ENCODE results near the gene LINGO1. TPM values are rescaled to one million over a fixed set of nuclear protein-coding genes. Genes with fewer than 3 reads are reported as not detected.

LINGO1 gene
- total and polyA plus RNA-seq, 4 donors = 0.38 to 2.1 (median 1.5) TPM

DNA sequence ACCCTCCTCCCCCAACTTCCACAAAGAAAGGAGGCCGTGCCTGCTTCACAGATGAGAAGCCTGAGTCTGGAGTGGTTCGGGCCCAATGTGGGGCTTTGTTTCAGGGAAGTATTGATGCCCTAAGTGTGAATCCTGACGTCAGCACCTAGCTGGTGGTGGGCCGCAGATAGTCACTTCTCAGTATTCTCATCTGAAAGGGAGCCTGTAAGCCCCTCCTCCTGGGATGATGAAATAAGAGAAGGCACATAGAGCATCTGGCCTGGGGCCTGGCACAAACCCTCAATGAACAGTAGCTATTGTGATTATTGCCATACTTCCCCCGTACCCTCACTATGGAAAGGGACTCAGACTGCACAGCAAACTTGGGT, 24.8 kb downstream of the LINGO1 start:
- WGBS, 2 donors = 93% methylated on average over 5 of the region's 5 CpGs
- Histone ChIP-seq H3K27me3 (ENCODE audit: control insufficient read depth in 1 of 2, insufficient read depth in 2 of 2, low read length in 1 of 2) (no peaks in the 10 kb centered on the region), H3K4me1 (ENCODE audit: control insufficient read depth in 1 of 2, insufficient read depth in 2 of 2, low read length in 2 of 2) (no peaks in the 10 kb centered on the region), H3K36me3 (ENCODE audit: control insufficient read depth in 1 of 2, insufficient read depth in 2 of 2, low read length in 1 of 2) (no peaks in the 10 kb centered on the region), H3K9me3 (ENCODE audit: control insufficient read depth, low read length) (no peaks in the 10 kb centered on the region), H3K27ac (ENCODE audit: low read depth in 1 of 2, low read length in 2 of 2) (no peak overlapping the region), H3K4me3 (ENCODE audit: low read length in 2 of 2) (no peak overlapping the region)
- intact Hi-C loops (cut with DNase I) = no loop called here
- DNase-seq (no peak), ATAC-seq (ENCODE audit: low FRiP score) (no peak)

DNA sequence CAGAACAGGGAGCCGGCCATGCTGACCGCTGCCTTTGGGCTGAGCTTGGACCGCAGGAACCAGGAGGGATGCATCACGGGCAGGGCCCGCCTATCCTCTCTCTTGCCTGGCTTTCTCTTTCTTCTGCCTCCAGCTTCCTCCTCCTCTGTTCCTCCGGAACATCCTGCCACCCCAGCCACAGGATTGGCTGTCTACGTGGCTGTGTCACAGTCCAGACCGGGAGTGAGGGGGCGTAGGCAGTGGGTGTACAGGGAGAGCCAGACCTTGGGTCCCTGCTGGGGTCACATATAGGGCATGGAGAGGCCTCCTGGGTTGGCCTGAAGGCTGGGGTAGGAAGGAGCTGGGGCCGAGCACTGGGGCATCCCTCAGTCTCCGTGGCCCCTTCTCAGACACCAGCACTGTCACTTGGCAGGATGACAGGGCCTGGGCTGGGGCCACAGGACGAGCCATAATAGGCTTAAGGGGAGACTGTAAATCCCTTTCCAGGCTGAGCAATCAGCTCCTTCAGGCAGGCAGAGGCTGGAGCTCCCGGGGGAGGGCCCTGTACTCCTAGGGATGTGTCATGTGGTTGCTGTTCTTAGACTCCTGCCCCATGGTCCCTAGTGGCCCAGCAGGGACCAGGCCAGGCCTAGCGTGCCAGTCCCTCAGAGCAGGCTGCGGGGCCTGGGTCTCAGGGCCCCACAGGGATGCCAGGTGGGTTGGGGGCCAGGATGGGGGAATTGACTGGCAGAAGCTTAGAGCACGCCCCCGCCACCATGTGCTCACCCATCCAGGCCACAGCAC, 25.4 kb downstream of the LINGO1 start:
- H3K4me3 ChIP-seq (ENCODE audit: low read length in 2 of 2) = no peak overlapping the region
- no peaks in the 10 kb centered on the region for H3K9me3 ChIP-seq (ENCODE audit: control insufficient read depth, low read length)
- H3K4me1 ChIP-seq (ENCODE audit: control insufficient read depth in 1 of 2, insufficient read depth in 2 of 2, low read length in 2 of 2) = no peaks in the 10 kb centered on the region
- 70 to 73% methylated on average over 16 to 17 of the region's 17 CpGs for WGBS, 2 donors
- intact Hi-C loops (cut with DNase I) = no loop called here
- H3K27ac ChIP-seq (ENCODE audit: low read depth in 1 of 2, low read length in 2 of 2) = no peak overlapping the region
- ATAC-seq (ENCODE audit: low FRiP score) = peak; percentile 45
- DNase-seq = peak in 1 of 2 donors; percentile 86
- H3K27me3 ChIP-seq (ENCODE audit: control insufficient read depth in 1 of 2, insufficient read depth in 2 of 2, low read length in 1 of 2) = no peaks in the 10 kb centered on the region
- H3K36me3 ChIP-seq (ENCODE audit: control insufficient read depth in 1 of 2, insufficient read depth in 2 of 2, low read length in 1 of 2) = no peaks in the 10 kb centered on the region

DNA sequence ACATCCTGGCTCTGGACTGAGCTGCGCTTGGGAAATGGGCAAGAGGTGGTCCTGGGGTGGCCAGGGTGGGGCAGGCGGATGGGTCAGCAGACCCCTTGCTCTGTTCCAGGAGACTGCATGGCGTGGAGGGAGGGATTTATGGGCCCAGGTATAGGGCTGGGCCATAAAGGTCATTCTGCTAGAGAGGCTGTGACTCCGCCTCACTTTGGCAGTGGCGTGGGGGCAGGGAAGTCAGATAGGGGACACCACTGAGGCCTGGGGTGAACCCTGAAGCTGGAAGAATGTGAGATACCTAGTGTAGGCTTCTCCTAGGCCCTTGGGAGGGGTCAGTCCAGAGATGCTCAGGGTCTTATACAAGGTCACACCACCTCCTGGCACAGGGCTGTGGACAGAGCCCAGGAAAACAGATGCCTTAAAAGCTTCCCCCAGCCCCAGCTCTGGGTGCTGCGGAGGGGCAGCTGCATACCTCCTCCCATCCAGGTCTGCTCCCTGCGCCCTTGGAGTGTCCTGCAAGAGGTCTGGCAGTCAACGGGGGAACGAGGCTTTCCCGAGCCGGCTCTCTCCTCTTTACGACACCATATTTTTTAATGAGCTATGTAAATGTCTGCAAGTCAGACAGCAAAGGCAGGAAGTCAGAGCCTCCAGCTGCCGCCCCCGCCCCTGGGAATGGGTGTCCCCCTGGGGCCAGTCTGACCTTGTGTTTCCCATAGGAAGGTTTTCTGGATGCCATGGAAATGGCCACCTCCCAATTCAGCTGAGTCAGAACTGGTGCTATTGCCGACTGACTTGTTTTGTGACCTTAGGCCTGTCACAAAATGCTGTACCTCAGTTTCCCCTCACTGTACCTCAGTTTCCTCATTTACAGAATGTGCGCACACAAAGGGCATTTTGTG, 26.3 kb downstream of the LINGO1 start:
- H3K4me3 ChIP-seq (ENCODE audit: low read length in 2 of 2) = no peak overlapping the region
- no peaks in the 10 kb centered on the region for H3K4me1 ChIP-seq (ENCODE audit: control insufficient read depth in 1 of 2, insufficient read depth in 2 of 2, low read length in 2 of 2)
- ATAC-seq (ENCODE audit: low FRiP score) (no peak), DNase-seq (no peak)
- H3K9me3 ChIP-seq (ENCODE audit: control insufficient read depth, low read length) = no peaks in the 10 kb centered on the region
- H3K36me3 ChIP-seq (ENCODE audit: control insufficient read depth in 1 of 2, insufficient read depth in 2 of 2, low read length in 1 of 2) = no peaks in the 10 kb centered on the region
- intact Hi-C loops (cut with DNase I) = no loop called here
- no peak overlapping the region for H3K27ac ChIP-seq (ENCODE audit: low read depth in 1 of 2, low read length in 2 of 2)
- 73 to 80% methylated on average over 16 of the region's 16 CpGs for whole genome bisulfite sequencing, 2 donors
- H3K27me3 ChIP-seq (ENCODE audit: control insufficient read depth in 1 of 2, insufficient read depth in 2 of 2, low read length in 1 of 2) = no peaks in the 10 kb centered on the region

DNA sequence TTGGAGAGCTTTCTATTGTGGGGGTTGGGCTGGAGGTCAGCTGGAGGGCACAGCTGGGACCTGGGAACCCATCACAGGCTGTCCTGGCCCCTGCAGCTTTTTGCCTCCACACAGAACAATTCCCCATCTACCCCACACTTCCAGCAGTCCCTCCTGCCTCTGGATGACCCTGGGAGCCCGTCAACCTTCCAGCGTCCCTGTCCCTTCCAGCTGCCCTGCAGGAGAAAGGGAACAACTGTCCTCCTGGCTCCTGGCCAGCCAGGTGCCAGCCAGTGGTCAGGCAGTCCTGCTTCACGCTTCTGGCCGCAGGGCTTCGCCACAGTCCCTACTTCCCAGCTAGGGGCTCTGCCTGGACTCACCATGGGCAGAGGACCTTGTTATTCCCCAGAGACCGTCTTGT, 27.2 kb downstream of the LINGO1 start:
- Histone ChIP-seq H3K36me3 (ENCODE audit: control insufficient read depth in 1 of 2, insufficient read depth in 2 of 2, low read length in 1 of 2) (no peaks in the 10 kb centered on the region), H3K27me3 (ENCODE audit: control insufficient read depth in 1 of 2, insufficient read depth in 2 of 2, low read length in 1 of 2) (no peaks in the 10 kb centered on the region), H3K27ac (ENCODE audit: low read depth in 1 of 2, low read length in 2 of 2) (no peak overlapping the region), H3K4me3 (ENCODE audit: low read length in 2 of 2) (no peak overlapping the region), H3K9me3 (ENCODE audit: control insufficient read depth, low read length) (no peaks in the 10 kb centered on the region), H3K4me1 (ENCODE audit: control insufficient read depth in 1 of 2, insufficient read depth in 2 of 2, low read length in 2 of 2) (no peaks in the 10 kb centered on the region)
- DNase-seq = no peak
- 95 to 97% methylated on average over 6 of the region's 6 CpGs for WGBS, 2 donors
- ATAC-seq (ENCODE audit: low FRiP score) = no peak
- intact Hi-C loops (cut with DNase I) = no loop called here

DNA sequence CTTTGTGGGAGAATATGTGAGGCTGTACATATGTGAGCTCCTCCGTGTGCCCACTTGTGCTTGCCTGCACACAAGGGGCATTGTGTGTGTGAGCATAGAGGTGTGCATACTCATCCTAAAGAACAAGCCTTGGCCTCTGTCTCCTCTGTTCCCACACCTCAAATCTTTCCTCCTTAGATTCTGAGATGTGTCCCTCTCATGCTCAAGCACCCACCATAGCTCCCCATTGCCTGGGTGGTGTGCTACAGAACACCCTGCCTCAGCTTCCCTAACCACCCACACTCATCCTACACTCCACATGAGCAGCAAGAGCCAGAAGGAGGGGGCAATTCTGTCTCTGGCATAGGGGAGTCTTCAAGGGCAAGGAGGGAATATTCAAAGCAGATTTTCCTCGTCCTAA, 27.7 kb downstream of the LINGO1 start:
- DNase-seq = no peak
- no peak for ATAC-seq (ENCODE audit: low FRiP score)
- H3K4me1 ChIP-seq (ENCODE audit: control insufficient read depth in 1 of 2, insufficient read depth in 2 of 2, low read length in 2 of 2) = no peaks in the 10 kb centered on the region
- no peaks in the 10 kb centered on the region for H3K9me3 ChIP-seq (ENCODE audit: control insufficient read depth, low read length)
- H3K4me3 ChIP-seq (ENCODE audit: low read length in 2 of 2) = no peak overlapping the region
- no peaks in the 10 kb centered on the region for H3K36me3 ChIP-seq (ENCODE audit: control insufficient read depth in 1 of 2, insufficient read depth in 2 of 2, low read length in 1 of 2)
- WGBS, 2 donors = 63 to 64% methylated on average over 2 of the region's 2 CpGs
- no peak overlapping the region for H3K27ac ChIP-seq (ENCODE audit: low read depth in 1 of 2, low read length in 2 of 2)
- intact Hi-C loops (cut with DNase I) = no loop called here
- H3K27me3 ChIP-seq (ENCODE audit: control insufficient read depth in 1 of 2, insufficient read depth in 2 of 2, low read length in 1 of 2) = no peaks in the 10 kb centered on the region

DNA sequence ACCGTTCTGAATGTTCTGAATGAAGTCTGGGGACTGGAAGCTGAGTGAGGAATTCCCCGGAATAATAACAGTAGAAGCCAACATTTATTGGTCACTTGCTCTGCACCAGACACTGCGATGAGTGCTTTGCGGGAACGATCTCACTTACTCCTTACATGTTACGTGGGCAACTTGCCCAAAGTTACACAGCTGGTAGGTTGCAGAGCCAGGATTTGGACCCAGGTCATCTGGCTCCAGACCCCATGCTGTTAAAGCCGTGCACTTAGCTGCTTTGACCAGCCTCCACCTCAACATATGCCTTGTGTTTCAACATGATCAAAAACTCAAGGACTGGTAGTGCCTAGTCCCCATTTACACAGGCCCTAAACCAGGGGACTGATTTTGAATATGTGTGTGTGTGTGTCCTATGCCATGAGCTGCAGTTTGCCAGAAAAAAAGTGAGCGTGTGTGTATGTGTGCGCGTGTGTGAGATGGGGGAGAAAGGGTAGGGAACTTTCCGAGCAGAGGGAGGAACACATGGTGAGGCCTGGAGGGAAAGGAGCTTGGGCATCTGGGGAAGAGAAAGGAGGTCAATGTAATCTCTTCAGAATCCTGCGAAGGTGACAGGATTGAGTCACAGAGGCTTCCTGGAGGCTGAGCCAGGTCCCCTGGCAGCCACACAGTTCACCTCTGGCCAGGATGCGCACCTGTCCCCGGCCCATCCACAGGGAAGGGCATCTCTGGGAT, 28.9 kb downstream of the LINGO1 start:
- ATAC-seq (ENCODE audit: low FRiP score) (no peak), DNase-seq (no peak)
- Histone ChIP-seq H3K9me3 (ENCODE audit: control insufficient read depth, low read length) (no peaks in the 10 kb centered on the region), H3K27ac (ENCODE audit: low read depth in 1 of 2, low read length in 2 of 2) (no peak overlapping the region), H3K36me3 (ENCODE audit: control insufficient read depth in 1 of 2, insufficient read depth in 2 of 2, low read length in 1 of 2) (no peaks in the 10 kb centered on the region), H3K4me3 (ENCODE audit: low read length in 2 of 2) (no peak overlapping the region), H3K4me1 (ENCODE audit: control insufficient read depth in 1 of 2, insufficient read depth in 2 of 2, low read length in 2 of 2) (no peaks in the 10 kb centered on the region), H3K27me3 (ENCODE audit: control insufficient read depth in 1 of 2, insufficient read depth in 2 of 2, low read length in 1 of 2) (no peaks in the 10 kb centered on the region)
- intact Hi-C loops (cut with DNase I) = no loop called here
- WGBS, 2 donors = 80 to 83% methylated on average over 14 of the region's 14 CpGs

DNA sequence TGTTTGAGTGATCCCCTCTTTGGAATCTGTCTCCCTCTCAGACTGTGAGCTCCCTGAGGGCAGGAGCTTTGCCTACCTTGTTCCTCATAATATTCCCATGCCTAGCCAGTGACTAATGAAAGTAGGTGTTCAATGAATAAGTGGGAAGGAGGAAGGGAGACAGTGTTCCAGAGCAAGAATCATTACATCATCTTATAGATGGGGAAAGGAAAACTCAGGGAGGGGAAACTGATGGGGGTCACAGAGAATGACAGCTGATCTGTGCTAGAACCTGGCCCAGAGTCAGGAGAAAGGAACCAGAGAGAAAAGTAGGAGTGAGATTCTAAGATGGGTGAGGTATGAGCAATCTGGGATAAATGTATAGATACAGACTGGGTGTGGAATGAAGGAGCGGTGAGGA, 29.9 kb downstream of the LINGO1 start:
- Histone ChIP-seq H3K27me3 (ENCODE audit: control insufficient read depth in 1 of 2, insufficient read depth in 2 of 2, low read length in 1 of 2) (no peaks in the 10 kb centered on the region), H3K4me3 (ENCODE audit: low read length in 2 of 2) (no peak overlapping the region), H3K4me1 (ENCODE audit: control insufficient read depth in 1 of 2, insufficient read depth in 2 of 2, low read length in 2 of 2) (no peaks in the 10 kb centered on the region), H3K36me3 (ENCODE audit: control insufficient read depth in 1 of 2, insufficient read depth in 2 of 2, low read length in 1 of 2) (no peaks in the 10 kb centered on the region), H3K9me3 (ENCODE audit: control insufficient read depth, low read length) (no peaks in the 10 kb centered on the region), H3K27ac (ENCODE audit: low read depth in 1 of 2, low read length in 2 of 2) (no peak overlapping the region)
- 100% methylated on average over 1 of the region's 1 CpG for WGBS, 2 donors
- intact Hi-C loops (cut with DNase I) = no loop called here
- no peak for ATAC-seq (ENCODE audit: low FRiP score)
- no peak for DNase-seq

DNA sequence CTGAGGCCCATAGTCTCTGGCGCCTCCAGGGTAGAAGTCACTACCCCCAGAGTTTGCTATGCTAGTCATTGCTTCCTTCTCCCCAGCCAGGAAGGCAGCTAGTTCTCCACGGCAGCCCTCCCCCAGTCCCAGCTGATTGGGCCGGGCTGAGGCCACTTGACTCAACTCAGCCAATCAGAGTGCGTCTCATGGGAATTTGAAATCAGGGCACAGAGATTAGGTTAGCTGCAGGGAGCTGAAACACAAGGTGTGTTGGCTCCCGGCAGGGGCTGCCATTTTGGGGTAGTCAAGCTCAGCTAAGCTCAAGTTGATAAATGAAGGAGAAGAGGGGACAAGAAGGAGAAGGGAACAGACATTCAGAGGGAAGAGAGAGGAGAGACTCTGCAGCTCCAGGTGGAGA, 32.8 kb downstream of the LINGO1 start:
- Histone ChIP-seq H3K27me3 (ENCODE audit: control insufficient read depth in 1 of 2, insufficient read depth in 2 of 2, low read length in 1 of 2) (no peaks in the 10 kb centered on the region), H3K9me3 (ENCODE audit: control insufficient read depth, low read length) (no peaks in the 10 kb centered on the region), H3K36me3 (ENCODE audit: control insufficient read depth in 1 of 2, insufficient read depth in 2 of 2, low read length in 1 of 2) (no peaks in the 10 kb centered on the region), H3K27ac (ENCODE audit: low read depth in 1 of 2, low read length in 2 of 2) (no peak overlapping the region), H3K4me1 (ENCODE audit: control insufficient read depth in 1 of 2, insufficient read depth in 2 of 2, low read length in 2 of 2) (no peaks in the 10 kb centered on the region), H3K4me3 (ENCODE audit: low read length in 2 of 2) (no peak overlapping the region)
- ATAC-seq (ENCODE audit: low FRiP score) = no peak
- no peak for DNase-seq
- 67 to 75% methylated on average over 5 of the region's 5 CpGs for WGBS, 2 donors
- intact Hi-C loops (cut with DNase I) = no loop called here
